SK-MEL-5 (cell line): ENCODE results near the gene CAMK2D. TPM values are rescaled to one million over a fixed set of nuclear protein-coding genes. Genes with fewer than 3 reads are reported as not detected.
A peak's percentile ranks its signal among the peaks of the same experiment; 100 is the strongest.
"Not testable (repeated sequence)": the region's sequence is repeated elsewhere in the genome, so short reads cannot be mapped to it uniquely, and the experiment has no call there.

Experiments used
- DNase-seq: peaks from one replicate; pipeline ENCODE4 v3.0.0-alpha.2; 2016; ENCODE audit warnings: low read depth, low spot score
- in situ Hi-C: cut with HindIII; loops from 2 replicates; pipeline ENCODE4 v1.10.0; 2016; ENCODE audit warnings: low sequenced_read_pairs, high pct_unique_total_duplicates, low pct_unique_long_range_greater_than_20kb
- total RNA-seq: library from RNA; depleted of rRNA; stranded (reverse); fragments of >200 nt; shearing (Covaris generic); gene quantifications from 2 replicates; pipeline ENCODE4 v1.2.3, GENCODE V29; 2014

The CAMK2D gene
- total RNA-seq, 1 experiment from 2014 or later = 19.3 TPM

GRCh38 chr4:113768952-113769351, 7.4 kb upstream of the CAMK2D start:
- in situ Hi-C loops = no loop called here
- no peak for DNase-seq

- no peak for DNase-seq
- in situ Hi-C loops = no loop called here
These were observed 5.3 kb upstream of the CAMK2D start for GRCh38 chr4:113766882-113767281.

- in situ Hi-C loops = no loop called here
- no peak for DNase-seq
These were observed 3.3 kb upstream of the CAMK2D start for GRCh38 chr4:113764720-113765264.

DNA sequence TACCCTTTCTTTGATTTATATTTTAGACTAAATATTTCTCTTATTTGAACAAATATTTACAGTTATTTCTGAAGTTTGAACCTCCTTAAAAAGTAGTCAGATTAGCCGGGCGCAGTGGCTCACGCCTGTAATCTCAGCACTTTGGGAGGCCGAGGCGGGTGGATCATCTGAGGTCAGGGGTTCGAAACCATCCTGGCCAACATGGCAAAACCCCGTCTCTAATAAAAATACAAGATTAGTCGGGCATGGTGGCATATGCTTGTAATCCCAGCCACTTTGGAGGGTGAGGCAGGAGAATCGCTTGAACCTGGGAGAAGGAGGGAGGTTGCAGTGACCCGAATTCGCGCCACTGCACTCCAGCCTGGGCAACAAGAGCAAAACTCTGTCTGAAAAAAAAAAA, 2.4 kb upstream of the CAMK2D start:
- in situ Hi-C loops = not testable (repeated sequence)

DNA sequence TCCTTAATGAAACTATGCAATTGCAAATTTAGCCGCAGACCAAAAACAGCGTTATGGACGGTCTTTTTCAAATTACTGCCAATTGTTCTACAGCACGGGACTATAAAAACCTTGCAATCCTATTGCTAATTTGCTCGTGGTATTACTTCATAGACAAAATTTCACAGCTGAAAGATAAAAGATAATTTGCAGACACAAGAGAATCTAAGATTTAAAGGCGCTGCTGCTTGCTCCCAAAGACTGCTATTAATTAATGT, 1.4 kb upstream of the CAMK2D start:
- no peak for DNase-seq
- in situ Hi-C loops = no loop called here

More for the DNA sequence above, 2.4 kb upstream of the CAMK2D start:
- DNase-seq = not testable (repeated sequence)

- DNase-seq = peak; percentile 98
- in situ Hi-C loops = no loop called here
These were observed 869 bp upstream of the CAMK2D start for GRCh38 chr4:113762186-113763028.

DNA sequence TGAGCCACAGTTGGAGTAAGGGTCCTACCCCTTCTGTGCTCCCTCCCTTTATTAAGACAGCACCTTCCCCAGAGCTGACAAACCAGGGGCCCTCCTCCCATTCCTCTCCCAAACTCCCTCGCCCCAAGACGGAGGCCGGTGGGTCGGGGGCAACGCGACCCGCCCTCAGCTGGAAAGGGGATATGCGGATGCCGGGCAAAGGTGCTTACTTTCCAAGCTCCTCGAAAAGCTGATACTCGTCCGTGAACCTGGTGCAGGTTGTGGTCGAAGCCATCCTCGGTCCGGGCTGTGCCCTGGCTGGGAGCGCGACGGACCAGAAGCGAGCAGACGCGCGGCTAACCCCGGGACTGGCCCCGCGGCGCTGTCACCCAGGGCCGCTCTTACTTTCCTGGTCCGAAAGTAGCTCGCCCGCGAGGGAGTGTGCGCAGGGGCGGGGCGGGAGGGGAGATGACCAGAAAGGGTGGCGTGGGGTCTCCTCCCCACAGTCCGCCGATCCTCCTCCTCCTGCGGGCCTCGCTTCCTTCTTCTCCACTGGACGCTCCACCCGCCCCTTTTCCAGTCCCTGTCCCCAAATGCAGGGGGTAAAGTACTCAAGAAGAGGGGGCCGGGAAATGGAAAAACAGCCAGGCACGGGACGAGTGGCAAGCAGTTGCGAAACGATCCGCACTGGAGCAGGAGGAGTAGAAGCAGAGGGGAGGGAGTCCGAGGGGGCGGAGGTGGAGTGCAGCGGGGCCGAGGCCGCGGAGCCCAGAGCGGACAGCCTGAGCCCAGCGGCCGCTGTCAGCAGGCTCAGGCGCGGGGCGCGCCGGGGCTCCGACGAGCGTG, 531 bp downstream of the CAMK2D start:
- DNase-seq = peak; percentile 49
- in situ Hi-C loops = no loop called here

- in situ Hi-C loops = no loop called here
These were observed 1.3 kb downstream of the CAMK2D start for GRCh38 chr4:113760094-113760794.

DNA sequence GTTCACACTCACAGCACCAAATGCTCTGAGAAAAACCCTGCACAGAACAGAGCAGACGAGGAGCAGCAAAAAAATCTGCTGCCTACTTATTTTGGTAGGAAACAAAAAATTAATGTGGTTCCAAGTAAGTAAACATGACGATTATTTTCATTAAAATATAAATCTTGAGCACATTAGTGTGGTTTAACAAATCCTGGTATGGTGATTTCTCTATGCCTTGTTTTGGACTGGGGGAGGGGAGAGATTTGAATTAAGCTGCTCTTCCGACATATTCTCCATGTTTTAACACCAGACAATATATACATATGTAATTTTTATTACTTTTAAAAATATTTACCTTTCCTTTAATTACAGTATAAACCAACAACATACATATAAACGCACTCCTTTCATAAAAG, 1.8 kb downstream of the CAMK2D start:
- no peak for DNase-seq
- in situ Hi-C loops = no loop called here

More at GRCh38 chr4:113760094-113760794, 1.3 kb downstream of the CAMK2D start:
- DNase-seq = peak; percentile 21

GRCh38 chr4:113758372-113758771, 3.2 kb downstream of the CAMK2D start:
- no peak for DNase-seq
- in situ Hi-C loops = no loop called here

- in situ Hi-C loops = no loop called here
- no peak for DNase-seq
These were observed 4.1 kb downstream of the CAMK2D start for GRCh38 chr4:113757486-113757885.

DNA sequence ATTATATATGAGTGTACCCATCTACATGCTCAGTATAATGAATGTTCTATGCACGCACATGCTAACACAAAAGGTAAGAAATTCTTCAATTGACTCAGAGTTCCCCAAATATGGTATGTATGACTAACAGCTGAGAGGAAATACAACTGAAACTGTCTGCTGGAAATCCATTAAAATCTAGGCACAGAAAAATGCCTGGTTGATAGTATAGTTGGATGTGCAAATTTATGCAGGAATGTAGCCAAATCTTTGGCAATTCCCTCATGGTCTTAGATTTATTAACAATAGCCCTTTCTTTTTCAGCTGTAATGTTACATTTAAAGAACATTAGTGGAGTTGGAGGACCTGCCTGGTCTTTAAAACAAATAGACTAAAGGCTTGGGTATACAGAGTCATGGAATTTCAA, 5.5 kb downstream of the CAMK2D start:
- DNase-seq = peak; percentile 79
- in situ Hi-C loops = no loop called here

DNA sequence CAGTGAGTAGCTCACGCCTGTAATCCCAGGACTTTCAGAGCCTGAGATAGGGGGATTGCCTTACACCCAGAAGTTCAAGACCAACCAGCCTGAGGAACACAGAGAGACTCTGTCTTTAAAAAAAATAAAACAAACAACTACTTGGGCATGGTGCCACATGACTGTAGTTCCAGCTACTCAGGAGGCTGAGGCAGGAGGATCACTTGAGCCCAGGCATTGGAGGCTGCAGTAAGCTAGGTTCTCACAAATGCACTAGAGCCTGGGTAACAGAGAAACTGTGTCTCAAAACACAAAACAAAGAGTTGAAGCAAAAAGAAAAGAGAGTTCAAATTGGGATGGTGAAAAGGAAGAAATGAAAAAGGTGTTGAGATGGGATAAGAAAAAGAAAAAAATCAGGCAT, 10.8 kb downstream of the CAMK2D start:
- DNase-seq = no peak
- in situ Hi-C loops = no loop called here

DNA sequence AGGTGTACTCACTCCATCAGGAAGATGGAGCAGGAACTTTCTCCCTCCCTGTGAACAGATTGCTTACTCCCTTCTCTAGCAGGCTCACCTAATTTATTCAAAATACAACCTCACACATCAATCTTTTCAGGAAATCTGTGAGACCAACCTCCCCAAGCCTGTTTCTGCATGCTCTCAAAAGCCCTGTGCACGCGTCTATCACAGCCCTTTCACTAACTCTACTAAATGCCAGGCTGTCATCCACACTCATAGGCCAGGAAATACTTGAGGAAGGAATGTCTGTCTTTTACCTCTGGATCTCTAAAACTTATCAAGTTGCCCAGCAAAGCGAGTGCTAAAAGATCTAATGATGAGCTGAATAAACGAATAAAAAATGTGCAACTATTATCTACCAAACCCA, 11.2 kb downstream of the CAMK2D start:
- in situ Hi-C loops = no loop called here
- no peak for DNase-seq

DNA sequence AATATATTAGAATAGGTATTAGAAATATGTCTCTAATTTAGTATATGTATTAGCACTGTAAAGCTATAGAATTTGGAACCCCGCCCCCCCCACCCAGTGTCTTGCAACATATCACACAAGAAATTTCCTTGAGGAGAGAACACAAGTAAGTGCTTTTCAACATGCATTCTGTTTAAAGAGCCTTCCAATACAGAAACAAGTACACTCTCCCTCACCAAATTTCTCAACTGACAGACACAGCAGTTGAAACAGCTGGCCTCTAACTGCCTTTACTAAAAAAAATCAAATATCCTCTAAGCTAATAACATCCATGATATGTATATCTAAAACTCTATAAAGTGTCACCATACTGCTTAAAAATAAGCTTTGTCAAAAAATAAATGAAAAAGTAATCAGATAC, 12.4 kb downstream of the CAMK2D start:
- DNase-seq = no peak
- in situ Hi-C loops = no loop called here

- no peak for DNase-seq
- in situ Hi-C loops = no loop called here
These were observed 13.6 kb downstream of the CAMK2D start for GRCh38 chr4:113747949-113748348.

GRCh38 chr4:113745711-113746110, 15.8 kb downstream of the CAMK2D start:
- DNase-seq = no peak
- in situ Hi-C loops = no loop called here

- in situ Hi-C loops = no loop called here
- DNase-seq = no peak
These were observed 16.8 kb downstream of the CAMK2D start for GRCh38 chr4:113744667-113745240.
